NCI-H2171 treated with DMSO at 0.1 percent for 48 hours (cell line): ENCODE data around the gene DDO.

ENCODE experiments used
- DNase-seq: peaks from one replicate; lab custom pipeline; 2025; lab: John Stamatoyannopoulos, UW

DDO gene

DNA sequence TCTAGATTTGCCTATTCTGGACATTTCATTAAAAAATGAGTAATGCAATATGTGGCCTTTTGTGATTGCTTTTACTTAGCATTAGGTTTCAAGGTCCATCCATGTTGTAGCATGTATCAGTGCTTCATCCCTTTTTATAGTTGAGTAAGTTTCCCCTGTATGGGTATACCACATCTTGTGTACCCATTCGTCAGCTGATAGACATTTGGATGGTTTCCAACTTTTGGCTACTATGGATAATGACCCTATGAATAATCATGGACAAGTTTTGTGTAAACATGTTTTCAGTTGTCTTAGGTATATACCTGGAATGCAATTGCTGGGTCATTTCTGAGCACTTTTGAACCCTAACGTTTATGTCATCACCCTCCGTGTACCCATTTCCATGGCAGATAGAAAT, 72.6 kb downstream of the DDO start:
- no peak for DNase-seq
